ENCODE data around the gene DDAH1.
"Not testable (repeated sequence)": the region's sequence is repeated elsewhere in the genome, so short reads cannot be mapped to it uniquely, and the experiment has no call there.

DDAH1 gene

GRCh38 chr1:85471558-85471957 is 6.6 kb upstream of the DDAH1 start:
- H3K4me3 ChIP-seq (ENCODE audit: low read depth, low read length), result no peak overlapping the region
- peaks cover 10% of the 10 kb centered on the region; the same call in 1 of the 2 replicates for H3K36me3 ChIP-seq (ENCODE audit: insufficient read depth, low read length)
- no peak overlapping the region for H2AFZ ChIP-seq (ENCODE audit: low read length, unreplicated experiment)
- H3K27me3 ChIP-seq (ENCODE audit: insufficient read depth, low read length), result no peaks in the 10 kb centered on the region
- no peak overlapping the region for H3K27ac ChIP-seq (ENCODE audit: low read depth, low read length)
- H3K79me2 ChIP-seq (ENCODE audit: control insufficient read depth, insufficient read depth, low read length, unreplicated experiment), result no peaks in the 10 kb centered on the region
- H3K4me1 ChIP-seq (ENCODE audit: control insufficient read depth, insufficient read depth, low read length, unreplicated experiment), result no peaks in the 10 kb centered on the region

DNA sequence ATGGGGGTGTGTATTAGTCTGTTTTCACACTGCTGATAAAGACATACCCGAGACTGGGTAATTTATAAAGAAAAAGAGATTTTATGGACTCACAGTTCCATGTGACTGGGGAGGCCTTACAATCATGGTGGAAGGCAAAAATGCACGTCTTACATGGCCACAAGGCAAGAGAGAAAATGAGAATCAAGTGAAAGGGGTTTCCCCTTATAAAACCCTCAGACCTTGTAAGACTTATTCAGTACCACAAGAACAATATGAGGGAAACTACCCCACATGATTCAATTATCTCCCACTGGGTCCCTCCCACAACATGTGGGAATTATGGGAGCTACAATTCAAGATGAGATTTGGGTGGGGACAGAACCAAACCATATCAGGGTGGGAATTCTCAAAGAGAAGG is 5.2 kb upstream of the DDAH1 start:
- not testable (repeated sequence) for H3K4me1 ChIP-seq (ENCODE audit: control insufficient read depth, insufficient read depth, low read length, unreplicated experiment); H3K79me2 ChIP-seq (ENCODE audit: control insufficient read depth, insufficient read depth, low read length, unreplicated experiment)

DNA sequence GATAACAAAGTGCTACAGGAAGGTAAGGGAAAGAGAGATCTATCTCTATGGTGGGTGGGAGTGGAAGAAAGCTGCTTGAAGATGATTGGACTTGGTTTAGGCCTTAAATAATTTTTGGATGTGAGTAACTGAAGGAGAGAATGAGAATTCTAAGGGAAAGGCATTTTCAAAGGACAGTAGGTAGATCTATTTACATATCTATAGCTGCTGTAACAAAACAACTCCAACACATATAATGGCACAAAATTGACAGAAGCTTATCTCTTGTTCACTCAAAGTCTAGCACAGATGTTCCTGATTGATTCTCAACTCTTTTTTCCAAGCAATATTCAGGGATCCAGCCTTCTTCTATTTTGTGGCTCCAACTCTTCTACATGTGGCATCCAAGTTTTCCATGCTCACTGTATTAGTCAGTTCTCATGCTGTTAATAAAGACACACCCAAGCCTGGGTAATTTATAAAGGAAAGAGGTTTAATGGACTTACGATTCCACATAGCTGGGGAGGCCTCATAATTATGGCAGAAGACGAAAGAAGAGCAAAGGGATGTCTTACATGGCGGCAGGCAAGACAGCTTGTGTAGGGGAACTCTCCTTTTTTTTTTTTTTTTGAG is 3.1 kb upstream of the DDAH1 start:
- Histone ChIP-seq H3K4me3 (ENCODE audit: low read depth, low read length) (no peak overlapping the region), H3K36me3 (ENCODE audit: insufficient read depth, low read length) (0 out of 2 replicates have a peak, but pooled peaks cover 6% of the 10 kb centered on the region), H2AFZ (ENCODE audit: low read length, unreplicated experiment) (no peak overlapping the region), H3K79me2 (ENCODE audit: control insufficient read depth, insufficient read depth, low read length, unreplicated experiment) (peaks cover 27% of the 10 kb centered on the region), H3K4me1 (ENCODE audit: control insufficient read depth, insufficient read depth, low read length, unreplicated experiment) (peaks cover 6% of the 10 kb centered on the region), H3K27ac (ENCODE audit: low read depth, low read length) (no peak overlapping the region), H3K27me3 (ENCODE audit: insufficient read depth, low read length) (no peaks in the 10 kb centered on the region)

More for the DNA sequence above, 5.2 kb upstream of the DDAH1 start:
- H3K27ac ChIP-seq (ENCODE audit: low read depth, low read length); H3K27me3 ChIP-seq (ENCODE audit: insufficient read depth, low read length); H2AFZ ChIP-seq (ENCODE audit: low read length, unreplicated experiment); H3K4me3 ChIP-seq (ENCODE audit: low read depth, low read length): not testable (repeated sequence)
- H3K36me3 ChIP-seq (ENCODE audit: insufficient read depth, low read length), result peaks cover 10% of the 10 kb centered on the region; the same call in 1 of the 2 replicates

- H3K27ac ChIP-seq (ENCODE audit: low read depth, low read length), result no peak overlapping the region
- H3K27me3 ChIP-seq (ENCODE audit: insufficient read depth, low read length), result no peaks in the 10 kb centered on the region
- peaks cover 12% of the 10 kb centered on the region for H3K4me1 ChIP-seq (ENCODE audit: control insufficient read depth, insufficient read depth, low read length, unreplicated experiment)
- peaks cover 37% of the 10 kb centered on the region for H3K79me2 ChIP-seq (ENCODE audit: control insufficient read depth, insufficient read depth, low read length, unreplicated experiment)
- H3K36me3 ChIP-seq (ENCODE audit: insufficient read depth, low read length), result 0 out of 2 replicates have a peak, but pooled peaks cover 6% of the 10 kb centered on the region
- no peak overlapping the region for H2AFZ ChIP-seq (ENCODE audit: low read length, unreplicated experiment)
- H3K4me3 ChIP-seq (ENCODE audit: low read depth, low read length), result no peak overlapping the region
Observed at GRCh38 chr1:85467036-85467435, 2.1 kb upstream of the DDAH1 start.

DNA sequence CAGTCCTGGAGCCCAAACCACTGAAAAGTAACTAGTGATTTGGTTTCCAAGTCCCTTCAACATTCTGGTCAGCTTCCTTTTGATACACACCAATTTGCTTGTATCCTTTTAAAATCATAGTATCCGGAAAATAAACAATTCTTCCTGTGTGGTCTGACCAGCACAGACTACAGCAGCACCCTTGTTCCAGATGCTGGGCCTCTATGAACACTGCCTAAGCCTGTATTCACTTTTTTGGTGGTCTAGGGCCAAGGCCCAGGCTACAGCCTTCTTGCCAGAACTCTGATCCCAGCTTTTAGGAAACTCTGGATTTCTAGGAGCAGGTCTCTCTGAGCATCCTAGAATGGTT is 801 bp upstream of the DDAH1 start:
- Histone ChIP-seq H3K36me3 (ENCODE audit: insufficient read depth, low read length) (0 out of 2 replicates have a peak, but pooled peaks cover 4% of the 10 kb centered on the region), H3K27me3 (ENCODE audit: insufficient read depth, low read length) (no peaks in the 10 kb centered on the region), H3K4me3 (ENCODE audit: low read depth, low read length) (peak overlapping the region; percentile 86), H2AFZ (ENCODE audit: low read length, unreplicated experiment) (no peak overlapping the region), H3K79me2 (ENCODE audit: control insufficient read depth, insufficient read depth, low read length, unreplicated experiment) (peaks cover 49% of the 10 kb centered on the region), H3K4me1 (ENCODE audit: control insufficient read depth, insufficient read depth, low read length, unreplicated experiment) (peaks cover 21% of the 10 kb centered on the region), H3K27ac (ENCODE audit: low read depth, low read length) (peak overlapping the region; percentile 11; the same call in 1 of the 2 replicates)

DNA sequence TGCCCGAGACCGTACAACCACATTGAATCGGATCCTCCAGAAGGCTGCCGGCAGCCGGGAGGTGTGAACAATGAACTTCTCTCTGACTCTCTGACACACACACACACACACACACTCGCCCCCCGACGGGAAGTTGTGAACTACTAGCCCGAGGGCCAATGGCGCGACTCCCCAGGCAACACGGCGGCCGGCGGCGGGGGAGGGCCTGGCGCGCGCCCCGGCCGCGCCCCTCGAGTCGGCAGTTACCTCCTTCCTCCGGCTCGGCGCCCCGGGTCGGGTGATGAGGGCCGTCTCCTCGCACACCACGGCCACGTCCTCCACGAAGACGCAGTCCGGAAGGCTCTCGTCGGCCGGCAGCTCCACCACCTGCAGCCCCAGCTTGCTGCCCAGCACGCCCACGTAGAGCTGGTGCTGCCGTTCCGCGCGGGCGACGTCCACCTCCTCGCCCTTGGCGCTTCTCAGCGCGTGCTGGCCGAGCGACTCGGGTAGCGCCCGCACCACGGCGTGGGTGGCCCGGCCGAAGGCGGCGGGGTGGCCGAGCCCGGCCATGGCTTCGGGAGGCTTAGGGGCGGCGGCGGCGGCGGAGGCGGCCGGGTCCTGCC is 361 bp downstream of the DDAH1 start:
- Histone ChIP-seq H3K27me3 (ENCODE audit: insufficient read depth, low read length) (no peaks in the 10 kb centered on the region), H2AFZ (ENCODE audit: low read length, unreplicated experiment) (peak overlapping the region; percentile 78), H3K4me1 (ENCODE audit: control insufficient read depth, insufficient read depth, low read length, unreplicated experiment) (peaks cover 32% of the 10 kb centered on the region), H3K36me3 (ENCODE audit: insufficient read depth, low read length) (no peaks in the 10 kb centered on the region), H3K4me3 (ENCODE audit: low read depth, low read length) (peak overlapping the region; percentile 86), H3K27ac (ENCODE audit: low read depth, low read length) (peak overlapping the region; percentile 62), H3K79me2 (ENCODE audit: control insufficient read depth, insufficient read depth, low read length, unreplicated experiment) (peaks cover 60% of the 10 kb centered on the region)

DNA sequence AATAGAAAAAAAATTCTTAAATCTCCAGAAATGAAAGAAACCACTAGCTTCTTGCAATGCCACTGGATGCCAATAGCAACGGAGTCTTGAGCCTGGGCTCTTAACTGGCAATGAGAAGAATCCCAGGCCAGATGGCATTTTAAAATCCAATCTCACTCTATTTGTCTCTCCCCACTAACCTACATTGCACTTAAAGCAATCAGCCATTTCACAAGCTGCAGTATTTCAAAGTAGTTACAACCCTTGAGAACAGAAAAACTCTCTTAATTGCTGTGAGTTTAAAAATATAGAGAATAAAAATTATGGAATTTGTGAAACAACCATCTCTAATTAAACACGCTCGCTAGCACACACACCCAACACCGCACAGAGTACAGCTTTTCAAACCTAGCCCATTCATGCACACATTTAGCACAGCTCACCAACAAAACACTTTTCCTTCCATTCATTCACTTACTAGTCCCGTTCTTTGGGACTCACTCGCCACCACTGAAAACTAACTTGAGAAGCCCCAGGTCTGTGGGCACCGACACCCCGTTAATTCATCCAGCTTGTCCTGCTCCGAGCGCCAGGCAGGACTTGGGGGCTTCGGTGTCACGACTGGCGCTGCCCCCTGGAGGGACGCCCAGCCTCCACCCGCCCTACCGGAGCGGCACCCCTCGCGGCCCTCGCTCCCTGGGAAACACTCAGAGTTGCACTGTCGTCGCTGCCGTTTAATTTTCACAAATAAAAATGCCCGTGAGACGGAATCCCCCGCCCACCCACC is 1.0 kb downstream of the DDAH1 start:
- Histone ChIP-seq H2AFZ (ENCODE audit: low read length, unreplicated experiment) (peak overlapping the region; percentile 78), H3K27ac (ENCODE audit: low read depth, low read length) (peak overlapping the region; percentile 62), H3K4me1 (ENCODE audit: control insufficient read depth, insufficient read depth, low read length, unreplicated experiment) (peaks cover 36% of the 10 kb centered on the region), H3K4me3 (ENCODE audit: low read depth, low read length) (peak overlapping the region; percentile 86), H3K27me3 (ENCODE audit: insufficient read depth, low read length) (no peaks in the 10 kb centered on the region), H3K79me2 (ENCODE audit: control insufficient read depth, insufficient read depth, low read length, unreplicated experiment) (peaks cover 65% of the 10 kb centered on the region), H3K36me3 (ENCODE audit: insufficient read depth, low read length) (no peaks in the 10 kb centered on the region)

- Histone ChIP-seq H3K79me2 (ENCODE audit: control insufficient read depth, insufficient read depth, low read length, unreplicated experiment) (peaks cover 72% of the 10 kb centered on the region), H3K27me3 (ENCODE audit: insufficient read depth, low read length) (no peaks in the 10 kb centered on the region), H3K4me3 (ENCODE audit: low read depth, low read length) (peak overlapping the region; percentile 86), H3K36me3 (ENCODE audit: insufficient read depth, low read length) (no peaks in the 10 kb centered on the region), H2AFZ (ENCODE audit: low read length, unreplicated experiment) (no peak overlapping the region), H3K27ac (ENCODE audit: low read depth, low read length) (peak overlapping the region; percentile 62), H3K4me1 (ENCODE audit: control insufficient read depth, insufficient read depth, low read length, unreplicated experiment) (peaks cover 36% of the 10 kb centered on the region)
Observed at GRCh38 chr1:85462931-85463649, 1.9 kb downstream of the DDAH1 start.

- Histone ChIP-seq H3K36me3 (ENCODE audit: insufficient read depth, low read length) (no peaks in the 10 kb centered on the region), H3K27me3 (ENCODE audit: insufficient read depth, low read length) (no peaks in the 10 kb centered on the region), H3K79me2 (ENCODE audit: control insufficient read depth, insufficient read depth, low read length, unreplicated experiment) (peaks cover 89% of the 10 kb centered on the region), H3K4me1 (ENCODE audit: control insufficient read depth, insufficient read depth, low read length, unreplicated experiment) (peaks cover 36% of the 10 kb centered on the region), H2AFZ (ENCODE audit: low read length, unreplicated experiment) (no peak overlapping the region), H3K27ac (ENCODE audit: low read depth, low read length) (no peak overlapping the region), H3K4me3 (ENCODE audit: low read depth, low read length) (no peak overlapping the region)
Observed at GRCh38 chr1:85461216-85461918, 3.6 kb downstream of the DDAH1 start.

DNA sequence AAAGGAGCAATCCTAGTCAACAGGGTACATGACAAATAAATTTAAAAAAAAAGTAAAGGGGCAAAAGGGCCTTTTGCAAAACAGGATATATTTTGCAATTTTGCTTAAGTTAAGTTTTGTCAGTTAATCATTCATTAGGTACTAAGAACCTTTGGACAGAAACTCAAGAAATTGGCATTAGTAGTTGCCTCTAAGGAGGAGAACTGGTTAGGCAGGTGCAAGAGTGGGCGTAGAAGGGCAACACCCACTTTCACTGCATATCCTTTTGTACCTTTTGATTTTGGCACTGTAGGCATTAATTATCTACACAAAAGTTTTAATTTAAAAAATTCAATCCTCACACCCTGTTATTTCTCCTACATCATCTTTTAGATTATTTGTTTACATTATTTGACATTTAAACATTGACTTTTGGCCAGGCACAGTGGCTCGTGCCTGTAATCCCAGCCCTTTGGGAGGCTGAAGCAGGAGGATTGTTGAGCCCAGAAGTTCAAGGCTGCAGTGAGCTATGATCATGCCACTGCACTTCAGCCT is 4.3 kb downstream of the DDAH1 start:
- no peak overlapping the region for H3K4me3 ChIP-seq (ENCODE audit: low read depth, low read length)
- no peak overlapping the region for H3K27ac ChIP-seq (ENCODE audit: low read depth, low read length)
- no peaks in the 10 kb centered on the region for H3K27me3 ChIP-seq (ENCODE audit: insufficient read depth, low read length)
- no peak overlapping the region for H2AFZ ChIP-seq (ENCODE audit: low read length, unreplicated experiment)
- H3K36me3 ChIP-seq (ENCODE audit: insufficient read depth, low read length), result no peaks in the 10 kb centered on the region
- peaks cover 37% of the 10 kb centered on the region for H3K4me1 ChIP-seq (ENCODE audit: control insufficient read depth, insufficient read depth, low read length, unreplicated experiment)
- H3K79me2 ChIP-seq (ENCODE audit: control insufficient read depth, insufficient read depth, low read length, unreplicated experiment), result peaks cover 94% of the 10 kb centered on the region

All from ACC112 (cell line).